HFFc6 (cell line): ENCODE measurements around the gene SORBS2. TPM values are rescaled to one million over a fixed set of nuclear protein-coding genes. Genes with fewer than 3 reads are reported as not detected.

Source experiments
- DNase-seq: peaks from one replicate; pipeline ENCODE4 v3.0.0-alpha.2; 2018
- H3K27ac Mint-ChIP-seq: 2 replicates; pipeline ENCODE4 v1.8.0; 2020; ENCODE audit warnings: mild to moderate bottlenecking, mixed read lengths
- H3K27me3 Mint-ChIP-seq: 2 replicates; pipeline ENCODE4 v1.8.0; 2021; ENCODE audit warnings: mild to moderate bottlenecking, moderate library complexity, mixed read lengths; ENCODE audit not compliant: insufficient read depth
- H3K36me3 Mint-ChIP-seq: 2 replicates; pipeline ENCODE4 v1.8.0; 2021; ENCODE audit warnings: low read depth, mixed read lengths
- H3K4me1 Mint-ChIP-seq: 2 replicates; pipeline ENCODE4 v1.8.0; 2020; ENCODE audit warnings: low read depth, mixed read lengths
- H3K4me3 Mint-ChIP-seq: 2 replicates; pipeline ENCODE4 v1.8.0; 2020; ENCODE audit warnings: mild to moderate bottlenecking, moderate library complexity, mixed read lengths
- H3K9me3 Mint-ChIP-seq: 2 replicates; pipeline ENCODE4 v1.8.0; 2020; ENCODE audit warnings: mild to moderate bottlenecking, mixed read lengths
- total RNA-seq, 6 experiments: library from RNA; stranded (reverse); fragmentation: NEBNext Ultra II Directional; extraction: Animal tissue kit (Norgen Biotek cat#: 25700); gene quantifications; 2 replicates in 1 of 6; 3 replicates in 5 of 6; pipeline ENCODE4 v1.2.3, GENCODE V29; 2021
- TF ChIP-seq, protein P1 (sequence below): fragments of 200-600 bp; sonication (generic); IDR thresholded peaks from 2 replicates; pipeline ENCODE4 v1.5.0; 2021; ENCODE audit warnings: antibody characterized with exemption, mild to moderate bottlenecking

SORBS2 gene
- total RNA-seq, 6 experiments from 2014 or later = 0.48 to 3.6 (median 0.72) TPM

DNA sequence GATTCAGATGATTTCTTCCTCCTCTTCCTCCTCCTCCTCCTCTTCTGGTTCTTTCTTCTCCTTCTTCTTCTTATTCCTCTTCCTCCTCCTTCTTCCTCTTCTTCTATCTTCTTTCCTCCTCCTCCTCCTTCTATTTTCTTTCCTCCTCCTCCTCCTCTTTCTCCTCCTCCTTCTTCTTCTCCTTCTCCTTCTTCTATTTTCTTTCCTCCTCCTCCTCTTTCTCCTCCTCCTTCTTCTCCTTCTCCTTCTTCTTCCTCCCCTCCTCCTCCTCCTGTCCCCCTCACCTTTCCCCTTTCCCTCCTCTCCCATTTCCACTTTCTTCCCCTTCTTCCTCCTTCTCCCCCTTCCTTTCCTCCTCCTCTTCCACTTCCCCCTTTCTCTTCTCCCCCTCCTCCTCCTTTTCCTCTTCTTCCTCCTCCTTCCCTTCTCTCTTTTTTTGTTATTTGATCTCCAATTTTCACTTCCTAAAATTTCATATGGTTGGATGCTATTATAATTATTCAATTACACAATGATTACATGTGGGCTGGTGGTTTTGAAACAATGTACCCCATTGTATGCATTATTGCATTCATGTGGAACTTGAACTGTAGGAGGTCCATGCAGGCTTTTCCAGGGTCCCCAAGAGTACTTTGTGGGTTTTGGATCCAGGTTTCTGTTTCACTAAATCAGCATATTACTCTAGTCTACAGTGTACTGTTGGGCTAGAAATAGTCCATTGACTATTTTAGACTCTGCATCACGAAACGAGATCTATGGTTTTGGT is 68.1 kb downstream of the SORBS2 start:
- Mint-ChIP-seq H3K36me3 (no peaks in the 10 kb centered on the region), H3K9me3 (no peaks in the 10 kb centered on the region), H3K4me1 (no peaks in the 10 kb centered on the region), H3K27ac (no peak overlapping the region), H3K4me3 (no peak overlapping the region), H3K27me3 (peaks cover 10% of the 10 kb centered on the region)
- TF ChIP-seq, protein P1, sequence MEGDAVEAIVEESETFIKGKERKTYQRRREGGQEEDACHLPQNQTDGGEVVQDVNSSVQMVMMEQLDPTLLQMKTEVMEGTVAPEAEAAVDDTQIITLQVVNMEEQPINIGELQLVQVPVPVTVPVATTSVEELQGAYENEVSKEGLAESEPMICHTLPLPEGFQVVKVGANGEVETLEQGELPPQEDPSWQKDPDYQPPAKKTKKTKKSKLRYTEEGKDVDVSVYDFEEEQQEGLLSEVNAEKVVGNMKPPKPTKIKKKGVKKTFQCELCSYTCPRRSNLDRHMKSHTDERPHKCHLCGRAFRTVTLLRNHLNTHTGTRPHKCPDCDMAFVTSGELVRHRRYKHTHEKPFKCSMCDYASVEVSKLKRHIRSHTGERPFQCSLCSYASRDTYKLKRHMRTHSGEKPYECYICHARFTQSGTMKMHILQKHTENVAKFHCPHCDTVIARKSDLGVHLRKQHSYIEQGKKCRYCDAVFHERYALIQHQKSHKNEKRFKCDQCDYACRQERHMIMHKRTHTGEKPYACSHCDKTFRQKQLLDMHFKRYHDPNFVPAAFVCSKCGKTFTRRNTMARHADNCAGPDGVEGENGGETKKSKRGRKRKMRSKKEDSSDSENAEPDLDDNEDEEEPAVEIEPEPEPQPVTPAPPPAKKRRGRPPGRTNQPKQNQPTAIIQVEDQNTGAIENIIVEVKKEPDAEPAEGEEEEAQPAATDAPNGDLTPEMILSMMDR = no peak
- DNase-seq = no peak

DNA sequence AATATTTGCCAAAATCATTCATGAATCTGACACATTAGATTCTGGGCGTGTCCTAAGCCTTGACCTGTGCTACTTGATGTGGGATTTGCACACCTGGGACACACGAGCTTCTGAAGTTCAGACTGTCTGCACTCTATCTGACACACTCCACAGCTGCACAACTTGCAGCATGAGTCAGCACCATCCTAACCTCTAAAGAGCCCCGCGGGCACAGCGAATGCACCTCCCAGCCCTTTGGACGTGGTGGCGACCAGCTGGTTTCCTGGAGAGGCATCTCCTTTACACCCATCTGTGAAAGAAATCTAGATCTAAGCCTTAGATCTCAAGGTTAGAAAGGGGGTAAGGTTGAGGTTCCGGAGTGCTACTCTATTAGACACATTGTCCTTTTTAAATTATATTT is 69.2 kb downstream of the SORBS2 start:
- peaks cover 9% of the 10 kb centered on the region for H3K27me3 Mint-ChIP-seq
- H3K27ac Mint-ChIP-seq = no peak overlapping the region
- H3K4me1 Mint-ChIP-seq = peaks cover 7% of the 10 kb centered on the region
- TF ChIP-seq, protein P1 = no peak
- H3K36me3 Mint-ChIP-seq = no peaks in the 10 kb centered on the region
- H3K9me3 Mint-ChIP-seq = no peaks in the 10 kb centered on the region
- no peak for DNase-seq
- no peak overlapping the region for H3K4me3 Mint-ChIP-seq

DNA sequence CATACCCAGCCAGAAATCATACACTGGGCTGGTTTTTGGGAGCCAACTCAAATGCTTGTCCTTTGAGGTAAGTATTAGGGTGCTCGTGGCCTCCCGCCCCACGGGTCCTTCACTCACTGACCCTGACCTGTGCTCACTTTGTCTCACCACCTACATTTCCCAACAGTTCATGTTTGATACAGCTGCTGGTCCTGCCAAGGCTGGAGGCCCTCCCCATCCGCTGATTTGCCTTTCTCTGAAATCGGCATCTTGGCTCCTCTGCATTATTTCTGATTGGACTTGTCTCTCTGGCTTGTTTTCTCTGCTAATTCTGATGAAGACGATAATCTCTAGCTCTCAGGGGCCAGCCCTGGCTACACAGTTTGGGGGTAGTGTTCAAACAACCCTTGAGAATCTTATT is 70.2 kb downstream of the SORBS2 start:
- H3K27me3 Mint-ChIP-seq = peaks cover 9% of the 10 kb centered on the region
- TF ChIP-seq, protein P1 = no peak
- DNase-seq = no peak
- H3K9me3 Mint-ChIP-seq = no peaks in the 10 kb centered on the region
- H3K27ac Mint-ChIP-seq = no peak overlapping the region
- no peak overlapping the region for H3K4me3 Mint-ChIP-seq
- H3K4me1 Mint-ChIP-seq = peaks cover 9% of the 10 kb centered on the region
- no peaks in the 10 kb centered on the region for H3K36me3 Mint-ChIP-seq

DNA sequence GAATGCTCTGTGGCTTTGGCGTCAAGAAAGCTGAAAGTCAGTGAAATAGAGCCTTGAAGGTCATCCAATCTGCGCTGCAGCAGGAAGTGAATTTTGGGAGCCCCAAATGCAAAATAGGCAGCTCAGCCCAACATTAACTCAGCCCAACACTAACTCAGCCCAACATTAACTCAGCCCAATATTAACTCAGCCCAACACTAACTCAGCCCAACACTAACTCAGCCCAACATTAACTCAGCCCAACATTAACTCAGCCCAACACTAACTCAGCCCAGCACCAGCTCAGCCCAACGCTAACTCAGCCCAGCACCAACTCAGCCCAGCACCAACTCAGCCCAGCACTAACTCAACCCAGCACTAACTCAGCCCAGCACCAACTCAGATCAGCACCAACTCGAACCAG is 71.5 kb downstream of the SORBS2 start:
- Mint-ChIP-seq H3K4me1 (peaks cover 13% of the 10 kb centered on the region), H3K4me3 (no peak overlapping the region), H3K27ac (no peak overlapping the region), H3K36me3 (no peaks in the 10 kb centered on the region), H3K9me3 (no peaks in the 10 kb centered on the region), H3K27me3 (peaks cover 11% of the 10 kb centered on the region)
- no peak for DNase-seq
- TF ChIP-seq, protein P1 = no peak

DNA sequence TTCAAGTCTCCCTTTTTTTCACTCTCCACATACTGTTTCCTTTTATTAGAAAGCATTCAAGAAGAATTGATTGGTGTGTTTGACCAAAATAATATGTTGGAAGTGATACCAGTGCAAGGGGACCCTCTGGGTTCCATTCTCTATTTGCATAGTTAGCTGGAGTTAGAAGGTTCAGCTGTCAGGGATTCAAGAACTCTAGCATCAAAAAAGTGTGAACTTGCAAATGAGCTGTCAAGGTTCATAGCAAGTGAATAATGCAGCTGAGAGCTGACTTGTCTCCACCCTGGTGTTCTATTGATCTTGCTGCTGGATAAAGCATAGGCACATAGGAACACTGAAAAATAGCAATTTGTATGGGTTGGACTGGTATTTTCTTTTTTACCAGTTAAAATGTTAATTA is 73.2 kb downstream of the SORBS2 start:
- DNase-seq = no peak
- Mint-ChIP-seq H3K36me3 (no peaks in the 10 kb centered on the region), H3K27me3 (peaks cover 12% of the 10 kb centered on the region; the same call in 1 of the 2 replicates), H3K4me1 (peaks cover 13% of the 10 kb centered on the region), H3K4me3 (no peak overlapping the region), H3K9me3 (no peaks in the 10 kb centered on the region), H3K27ac (no peak overlapping the region)
- TF ChIP-seq, protein P1 = no peak
